H1 (cell line): ENCODE data around the gene BABAM2. TPM values are rescaled to one million over a fixed set of nuclear protein-coding genes. Genes with fewer than 3 reads are reported as not detected.

Source experiments
- ATF2 ChIP-seq: IDR thresholded peaks from 2 replicates; pipeline ENCODE4 v1.6.1; 2012; ENCODE audit warnings: low read length, inconsistent platforms
- JUN ChIP-seq: IDR thresholded peaks from 2 replicates; pipeline ENCODE4 v1.6.1; 2011; ENCODE audit warnings: low read depth, mild to moderate bottlenecking, improper control_type of control experiment, low read length
- POU5F1 ChIP-seq: IDR thresholded peaks from 2 replicates; pipeline ENCODE4 v1.6.1; 2011; ENCODE audit warnings: low read depth, mild to moderate bottlenecking, low read length, moderate library complexity
- RAD21 ChIP-seq, 2 experiments: IDR thresholded peaks in 1 of 2; conservative IDR thresholded peaks in 1 of 2; 2 replicates each; pipeline ENCODE4 v1.6.1; 2011; ENCODE audit warnings: low read depth in 2 of 2, low read length in 2 of 2, improper control_type of control experiment in 1 of 2, inconsistent platforms in 1 of 2, mild to moderate bottlenecking in 1 of 2, moderate library complexity in 1 of 2
- polyA plus RNA-seq, 7 experiments: library from polyadenylated mRNA; depleted of rRNA in 3 of 7; stranded (reverse) in 5 of 7; unstranded in 2 of 7; fragments of >200 nt in 5 of 7; fragments of 200-250 nt in 2 of 7; gene quantifications; 1 replicate in 5 of 7; 2 replicates in 1 of 7; 4 replicates in 1 of 7; pipeline versions ENCODE4 v1.2.1 to v1.2.3, GENCODE V29; 2011 to 2013; ENCODE audit warnings: missing spikeins in 2 of 7, mixed read lengths in 2 of 7
- total RNA-seq: library from RNA; stranded (reverse); fragmentation: NEBNext Ultra II Directional; extraction: Animal tissue kit (Norgen Biotek cat#: 25700); gene quantifications from 2 replicates; pipeline ENCODE4 v1.2.1, GENCODE V29; 2021

The BABAM2 gene
- total and polyA plus RNA-seq, 2 of the 8 experiments (the other 6 are each of a cell fraction or from before 2014, with no cell fraction given), result 15.8 to 20.9 TPM

- TF ChIP-seq RAD21 (IDR thresholded peaks at IDR 0.05 in 1 of 2, conservative IDR thresholded peaks at IDR 0.05 in 1 of 2; ENCODE audit: low read depth in 2 of 2, low read length in 2 of 2) (no peak), JUN (no peak), ATF2 (no peak), POU5F1 (no peak)
These were observed 288.4 kb downstream of the BABAM2 start (continued) for GRCh38 chr2:28178946-28179345.
